NCI-H524 (cell line): ENCODE measurements around the gene CNTN1.

Experiments
- DNase-seq, 2 experiments: peaks; one replicate each; lab custom pipeline; 2025; lab: John Stamatoyannopoulos, UW

CNTN1 gene

GRCh38 chr12:40770781-40771180 is 78.5 kb downstream of the CNTN1 start:
- DNase-seq: no peak

GRCh38 chr12:40775661-40776060 is 83.4 kb downstream of the CNTN1 start:
- DNase-seq: no peak

- DNase-seq: no peak
Measured at GRCh38 chr12:40784102-40784501, 91.9 kb downstream of the CNTN1 start.

GRCh38 chr12:40788276-40788675 is 96.0 kb downstream of the CNTN1 start:
- no peak for DNase-seq

GRCh38 chr12:40792792-40793386 is 100.7 kb downstream of the CNTN1 start:
- no peak for DNase-seq

GRCh38 chr12:40793471-40793870 is 101.2 kb downstream of the CNTN1 start:
- no peak for DNase-seq

- DNase-seq: no peak
Measured at GRCh38 chr12:40794087-40794486, 101.8 kb downstream of the CNTN1 start.

GRCh38 chr12:40801082-40801481 is 108.8 kb downstream of the CNTN1 start:
- DNase-seq: no peak

GRCh38 chr12:40801861-40802260 is 109.6 kb downstream of the CNTN1 start:
- no peak for DNase-seq

- no peak for DNase-seq
Measured at GRCh38 chr12:40802656-40803055, 110.4 kb downstream of the CNTN1 start.

- DNase-seq: peak; percentile 94 to 97
Measured at GRCh38 chr12:40819436-40820108, 127.3 kb downstream of the CNTN1 start.

GRCh38 chr12:40820794-40821484 is 128.7 kb downstream of the CNTN1 start:
- DNase-seq: peak in 1 of 2 experiments; percentile 50

- no peak for DNase-seq
Measured at GRCh38 chr12:40825156-40825555, 132.9 kb downstream of the CNTN1 start.

- no peak for DNase-seq
Measured at GRCh38 chr12:40827683-40828592, 135.7 kb downstream of the CNTN1 start.

GRCh38 chr12:40828593-40828990 is 136.4 kb downstream of the CNTN1 start:
- no peak for DNase-seq

- DNase-seq: no peak
Measured at GRCh38 chr12:40829738-40830144, 137.5 kb downstream of the CNTN1 start.

GRCh38 chr12:40831916-40832315 is 139.7 kb downstream of the CNTN1 start:
- DNase-seq: no peak

- DNase-seq: no peak
Measured at GRCh38 chr12:40832668-40833067, 140.4 kb downstream of the CNTN1 start.

- DNase-seq: no peak
Measured at GRCh38 chr12:40833818-40834217, 141.6 kb downstream of the CNTN1 start.

GRCh38 chr12:40834321-40834720 is 142.1 kb downstream of the CNTN1 start:
- DNase-seq: peak in 1 of 2 experiments; percentile 45

- peak in 1 of 2 experiments; percentile 19 for DNase-seq
Measured at GRCh38 chr12:40837891-40838429, 145.7 kb downstream of the CNTN1 start.

- DNase-seq: no peak
Measured at GRCh38 chr12:40843495-40843894, 151.3 kb downstream of the CNTN1 start.
